ENCODE data around the gene SEZ6.

DNA sequence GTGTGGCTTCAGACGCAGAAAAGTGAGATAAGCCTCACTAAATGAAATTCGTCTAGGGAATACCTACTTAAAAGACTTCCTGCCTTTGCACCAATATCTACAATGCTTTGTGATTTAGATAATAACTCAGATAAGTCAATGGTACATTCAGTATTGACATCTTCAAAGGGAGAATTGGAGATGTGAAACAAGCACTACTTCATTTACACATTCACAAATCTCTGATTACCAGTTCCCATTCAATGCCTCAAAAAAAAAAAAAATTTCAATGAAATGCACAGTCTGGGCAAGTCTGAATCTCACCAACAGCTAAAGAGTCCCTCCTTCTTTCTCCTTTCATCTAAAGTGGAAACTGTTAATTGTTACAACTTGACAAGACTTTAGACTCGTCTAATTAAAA, 58.2 kb downstream of the SEZ6 start:
- TF ChIP-seq, protein P1, sequence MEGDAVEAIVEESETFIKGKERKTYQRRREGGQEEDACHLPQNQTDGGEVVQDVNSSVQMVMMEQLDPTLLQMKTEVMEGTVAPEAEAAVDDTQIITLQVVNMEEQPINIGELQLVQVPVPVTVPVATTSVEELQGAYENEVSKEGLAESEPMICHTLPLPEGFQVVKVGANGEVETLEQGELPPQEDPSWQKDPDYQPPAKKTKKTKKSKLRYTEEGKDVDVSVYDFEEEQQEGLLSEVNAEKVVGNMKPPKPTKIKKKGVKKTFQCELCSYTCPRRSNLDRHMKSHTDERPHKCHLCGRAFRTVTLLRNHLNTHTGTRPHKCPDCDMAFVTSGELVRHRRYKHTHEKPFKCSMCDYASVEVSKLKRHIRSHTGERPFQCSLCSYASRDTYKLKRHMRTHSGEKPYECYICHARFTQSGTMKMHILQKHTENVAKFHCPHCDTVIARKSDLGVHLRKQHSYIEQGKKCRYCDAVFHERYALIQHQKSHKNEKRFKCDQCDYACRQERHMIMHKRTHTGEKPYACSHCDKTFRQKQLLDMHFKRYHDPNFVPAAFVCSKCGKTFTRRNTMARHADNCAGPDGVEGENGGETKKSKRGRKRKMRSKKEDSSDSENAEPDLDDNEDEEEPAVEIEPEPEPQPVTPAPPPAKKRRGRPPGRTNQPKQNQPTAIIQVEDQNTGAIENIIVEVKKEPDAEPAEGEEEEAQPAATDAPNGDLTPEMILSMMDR (IDR thresholded peaks at IDR 0.05): no peak
- TF ChIP-seq POLR2A (IDR thresholded peaks at IDR 0.05): no peak
